Colonic mucosa (tissue), 4 donors: Measurements from ENCODE around the gene KCNH2. TPM values are rescaled to one million over a fixed set of nuclear protein-coding genes. Genes with fewer than 3 reads are reported as not detected.

ENCODE experiments used
- DNase-seq: peaks from one replicate; pipeline ENCODE4 v3.0.0-alpha.2; 2020
- H3K27ac ChIP-seq: fragments of 200-600 bp; one replicate; pipeline ENCODE4 v1.8.0; 2021
- H3K27me3 ChIP-seq: fragments of 200-600 bp; one replicate; pipeline ENCODE4 v1.8.0; 2021
- H3K36me3 ChIP-seq: fragments of 200-600 bp; one replicate; pipeline ENCODE4 v1.8.0; 2021
- H3K4me1 ChIP-seq: fragments of 200-600 bp; one replicate; pipeline ENCODE4 v1.8.0; 2021; ENCODE audit warnings: mild to moderate bottlenecking
- H3K4me3 ChIP-seq: fragments of 200-600 bp; one replicate; pipeline ENCODE4 v1.8.0; 2021
- H3K9ac ChIP-seq, 2 donors: one replicate each; pipeline ENCODE4 v1.7.0; 2013; ENCODE audit warnings: control low read depth in 2 of 2, low read depth in 2 of 2, low read length in 2 of 2
- H3K9me3 ChIP-seq: fragments of 200-600 bp; one replicate; pipeline ENCODE4 v1.8.0; 2021
- intact Hi-C: fragments of 100-400 bp; cut with DNase I; formaldehyde crosslinking; loops from one replicate; pipeline ENCODE4 v1.14.1; 2022
- total RNA-seq, 2 donors: library from RNA; stranded (reverse); fragmentation: NEBNext Ultra II Directional in 1 of 2; extraction: Animal tissue kit (Norgen Biotek cat#: 25700) in 1 of 2; gene quantifications; one replicate each; pipeline ENCODE4 v1.2.1, GENCODE V29; 2021
- TF ChIP-seq, protein P1 (sequence below): fragments of 200-600 bp; IDR thresholded peaks from one replicate; pipeline ENCODE4 v1.8.0; 2022; ENCODE audit warnings: antibody characterized with exemption, mild to moderate bottlenecking
- donor health status: healthy.
- donor health status: DM: no; HTN: no; CAD: no.
- donor health status: DM: no; HTN: no; CAD: no.

KCNH2 gene
- total RNA-seq, 2 donors from 2014 or later: 3.3 to 8.8 TPM

DNA sequence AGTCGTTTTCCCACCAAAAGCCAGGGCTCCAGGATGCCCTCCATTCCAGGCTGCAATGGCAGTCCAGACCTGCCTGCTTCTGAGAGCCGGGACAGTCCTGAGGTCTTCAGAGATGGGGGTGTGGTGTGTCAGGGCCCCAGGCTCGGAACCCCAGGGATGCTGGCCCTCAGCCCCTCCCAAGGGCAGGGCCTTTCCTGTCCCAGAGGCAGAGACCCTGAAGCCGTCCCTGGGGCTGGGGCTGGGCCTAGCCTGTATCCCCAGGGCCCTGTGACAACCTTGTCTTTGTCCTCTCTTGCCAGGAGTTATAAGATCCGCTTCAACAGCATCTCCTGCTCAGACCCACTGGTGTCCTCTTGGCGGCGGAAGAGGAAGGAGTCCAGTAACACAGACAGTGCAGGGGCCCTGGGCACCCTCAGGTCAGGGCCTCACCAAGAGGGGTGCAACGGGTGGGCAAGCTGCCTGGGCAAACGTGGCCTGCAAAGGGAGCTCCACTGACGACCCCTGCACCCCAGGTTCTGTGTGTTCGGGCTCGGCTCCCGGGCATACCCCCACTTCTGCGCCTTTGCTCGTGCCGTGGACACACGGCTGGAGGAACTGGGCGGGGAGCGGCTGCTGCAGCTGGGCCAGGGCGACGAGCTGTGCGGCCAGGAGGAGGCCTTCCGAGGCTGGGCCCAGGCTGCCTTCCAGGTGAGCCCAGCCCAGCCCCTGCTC is 28.6 kb upstream of the KCNH2 start:
- no peaks in the 10 kb centered on the region for H3K27me3 ChIP-seq
- H3K4me1 ChIP-seq: no peaks in the 10 kb centered on the region
- no peak overlapping the region for H3K27ac ChIP-seq
- no peaks in the 10 kb centered on the region for H3K9me3 ChIP-seq
- no peak overlapping the region for H3K9ac ChIP-seq
- no peaks in the 10 kb centered on the region for H3K36me3 ChIP-seq
- H3K4me3 ChIP-seq: no peak overlapping the region
- TF ChIP-seq, protein P1, sequence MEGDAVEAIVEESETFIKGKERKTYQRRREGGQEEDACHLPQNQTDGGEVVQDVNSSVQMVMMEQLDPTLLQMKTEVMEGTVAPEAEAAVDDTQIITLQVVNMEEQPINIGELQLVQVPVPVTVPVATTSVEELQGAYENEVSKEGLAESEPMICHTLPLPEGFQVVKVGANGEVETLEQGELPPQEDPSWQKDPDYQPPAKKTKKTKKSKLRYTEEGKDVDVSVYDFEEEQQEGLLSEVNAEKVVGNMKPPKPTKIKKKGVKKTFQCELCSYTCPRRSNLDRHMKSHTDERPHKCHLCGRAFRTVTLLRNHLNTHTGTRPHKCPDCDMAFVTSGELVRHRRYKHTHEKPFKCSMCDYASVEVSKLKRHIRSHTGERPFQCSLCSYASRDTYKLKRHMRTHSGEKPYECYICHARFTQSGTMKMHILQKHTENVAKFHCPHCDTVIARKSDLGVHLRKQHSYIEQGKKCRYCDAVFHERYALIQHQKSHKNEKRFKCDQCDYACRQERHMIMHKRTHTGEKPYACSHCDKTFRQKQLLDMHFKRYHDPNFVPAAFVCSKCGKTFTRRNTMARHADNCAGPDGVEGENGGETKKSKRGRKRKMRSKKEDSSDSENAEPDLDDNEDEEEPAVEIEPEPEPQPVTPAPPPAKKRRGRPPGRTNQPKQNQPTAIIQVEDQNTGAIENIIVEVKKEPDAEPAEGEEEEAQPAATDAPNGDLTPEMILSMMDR: no peak
- intact Hi-C loops: no loop called here
- no peak for DNase-seq

DNA sequence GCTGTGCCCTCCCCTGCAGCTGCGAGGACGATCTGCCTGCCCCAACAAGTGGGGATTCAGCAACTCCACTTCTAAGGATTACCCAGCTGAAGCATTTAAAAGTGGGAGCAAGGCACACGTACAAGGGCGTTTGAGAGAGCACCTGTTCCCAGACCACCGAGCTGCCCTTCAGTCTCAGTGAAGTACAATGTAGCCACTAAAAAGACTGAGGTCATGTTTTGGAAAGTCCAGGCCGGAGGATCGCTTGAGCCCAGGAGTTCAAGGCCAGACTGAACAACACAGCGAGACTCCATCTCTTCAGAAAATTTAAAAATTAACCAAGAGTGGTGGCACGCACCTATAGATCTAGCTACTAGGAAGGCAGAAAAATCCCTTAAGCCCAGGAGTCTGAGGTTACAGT is 27.4 kb upstream of the KCNH2 start:
- TF ChIP-seq, protein P1: no peak
- no peaks in the 10 kb centered on the region for H3K27me3 ChIP-seq
- no peak overlapping the region for H3K9ac ChIP-seq
- no peak overlapping the region for H3K4me3 ChIP-seq
- H3K27ac ChIP-seq: no peak overlapping the region
- no peaks in the 10 kb centered on the region for H3K9me3 ChIP-seq
- intact Hi-C loops: no loop called here
- DNase-seq: no peak
- H3K36me3 ChIP-seq: no peaks in the 10 kb centered on the region
- H3K4me1 ChIP-seq: no peaks in the 10 kb centered on the region

DNA sequence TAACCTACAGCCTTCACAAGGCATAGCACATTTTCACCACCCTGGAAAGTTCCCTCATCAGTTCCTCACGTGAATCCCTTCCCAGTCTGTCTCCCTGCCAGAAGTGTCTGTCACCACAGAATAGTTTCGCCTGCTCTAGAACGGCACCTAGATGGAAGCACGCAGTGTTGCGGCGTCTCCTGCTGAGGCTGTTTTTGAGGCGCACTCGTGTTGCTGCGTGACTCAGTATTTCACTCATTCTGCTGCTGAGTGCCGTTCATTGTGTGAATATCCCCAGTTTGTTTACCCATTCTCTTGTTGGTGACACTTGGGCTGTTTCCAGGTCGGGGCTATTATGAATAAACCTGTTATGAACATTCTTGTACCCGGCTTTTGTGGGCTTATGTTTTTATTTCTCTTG is 25.5 kb upstream of the KCNH2 start:
- Histone ChIP-seq H3K9me3 (no peaks in the 10 kb centered on the region), H3K9ac (no peak overlapping the region), H3K4me1 (no peaks in the 10 kb centered on the region), H3K4me3 (no peak overlapping the region), H3K36me3 (no peaks in the 10 kb centered on the region), H3K27me3 (no peaks in the 10 kb centered on the region), H3K27ac (no peak overlapping the region)
- intact Hi-C loops: no loop called here
- DNase-seq: no peak
- TF ChIP-seq, protein P1: no peak

DNA sequence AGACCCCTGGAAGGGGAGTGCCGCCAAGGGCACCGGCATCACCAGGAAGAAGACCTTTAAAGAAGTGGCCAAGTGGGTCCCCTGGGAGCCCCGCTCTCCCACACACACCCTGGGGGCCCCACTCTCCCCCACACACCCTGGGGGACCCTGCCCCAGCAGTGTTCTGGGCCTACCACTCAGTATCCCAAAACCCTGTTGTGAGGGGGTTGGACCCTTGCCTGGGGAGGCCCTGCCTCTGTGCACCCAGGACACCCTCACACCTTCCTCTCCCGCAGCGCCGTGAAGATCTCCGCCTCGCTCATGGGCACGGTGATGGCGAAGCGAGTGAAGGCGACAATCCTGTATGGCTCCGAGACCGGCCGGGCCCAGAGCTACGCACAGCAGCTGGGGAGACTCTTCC is 23.4 kb upstream of the KCNH2 start:
- no peak overlapping the region for H3K27ac ChIP-seq
- no peak overlapping the region for H3K4me3 ChIP-seq
- no peak overlapping the region for H3K9ac ChIP-seq
- TF ChIP-seq, protein P1: no peak
- no peaks in the 10 kb centered on the region for H3K4me1 ChIP-seq
- no peaks in the 10 kb centered on the region for H3K27me3 ChIP-seq
- intact Hi-C loops: no loop called here
- no peak for DNase-seq
- no peaks in the 10 kb centered on the region for H3K36me3 ChIP-seq
- H3K9me3 ChIP-seq: no peaks in the 10 kb centered on the region

DNA sequence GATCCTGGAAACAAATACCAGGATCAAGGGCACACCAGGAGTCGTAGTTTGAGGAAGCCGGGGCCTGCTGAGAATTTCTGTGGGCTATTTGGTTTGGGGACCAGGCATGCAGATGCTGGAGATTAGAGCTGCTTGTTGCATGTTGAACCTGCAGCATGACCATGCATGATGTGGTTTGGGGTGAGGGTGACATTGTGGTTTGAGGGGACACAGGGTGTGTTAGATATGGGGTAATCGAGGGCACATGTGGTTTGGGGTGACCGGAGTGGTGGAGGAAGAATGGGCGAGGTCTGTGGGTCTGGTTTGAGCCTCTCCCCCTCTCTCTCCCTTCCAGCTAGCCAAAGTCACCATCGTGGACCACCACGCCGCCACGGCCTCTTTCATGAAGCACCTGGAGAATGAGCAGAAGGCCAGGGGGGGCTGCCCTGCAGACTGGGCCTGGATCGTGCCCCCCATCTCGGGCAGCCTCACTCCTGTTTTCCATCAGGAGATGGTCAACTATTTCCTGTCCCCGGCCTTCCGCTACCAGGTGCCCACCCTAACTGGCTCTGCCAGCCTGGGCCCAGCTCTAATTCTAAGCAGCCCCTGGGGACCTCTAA is 22.9 kb upstream of the KCNH2 start:
- Histone ChIP-seq H3K36me3 (no peaks in the 10 kb centered on the region), H3K4me1 (no peaks in the 10 kb centered on the region), H3K9ac (no peak overlapping the region), H3K4me3 (no peak overlapping the region), H3K9me3 (no peaks in the 10 kb centered on the region), H3K27me3 (no peaks in the 10 kb centered on the region), H3K27ac (no peak overlapping the region)
- intact Hi-C loops: no loop called here
- TF ChIP-seq, protein P1: no peak
- no peak for DNase-seq
